HG02973 (cell line): Measurements from ENCODE around the gene PTGER4.
"Not testable (repeated sequence)": the region's sequence is repeated elsewhere in the genome, so short reads cannot be mapped to it uniquely, and the experiment has no call there.

Experiments used
- ATAC-seq: cut with Tn5 transposase; IDR thresholded peaks from one replicate; pipeline ENCODE4 v1.9.1; 2021; ENCODE audit warnings: moderate library complexity; ENCODE audit not compliant: unreplicated experiment

Gene PTGER4

DNA sequence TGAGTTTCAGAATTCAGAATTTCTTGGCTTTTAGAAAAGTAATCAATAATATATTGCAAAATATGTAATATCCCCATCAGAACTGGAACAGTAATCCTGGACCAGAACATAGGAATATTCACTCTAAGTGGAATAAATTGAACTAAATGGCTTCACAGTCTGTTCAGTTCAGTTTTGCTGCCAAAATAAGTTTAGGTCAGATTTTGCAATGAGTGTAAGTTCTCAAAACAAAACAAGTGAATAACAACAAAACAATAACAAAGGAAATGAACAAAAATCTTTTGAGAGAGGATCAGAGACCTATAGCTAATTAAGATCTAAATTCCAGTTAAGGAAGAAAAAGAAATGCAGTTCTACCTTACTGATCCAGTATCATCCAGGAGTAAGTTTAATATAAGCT is 9.3 kb downstream of the PTGER4 start:
- no peak for ATAC-seq

DNA sequence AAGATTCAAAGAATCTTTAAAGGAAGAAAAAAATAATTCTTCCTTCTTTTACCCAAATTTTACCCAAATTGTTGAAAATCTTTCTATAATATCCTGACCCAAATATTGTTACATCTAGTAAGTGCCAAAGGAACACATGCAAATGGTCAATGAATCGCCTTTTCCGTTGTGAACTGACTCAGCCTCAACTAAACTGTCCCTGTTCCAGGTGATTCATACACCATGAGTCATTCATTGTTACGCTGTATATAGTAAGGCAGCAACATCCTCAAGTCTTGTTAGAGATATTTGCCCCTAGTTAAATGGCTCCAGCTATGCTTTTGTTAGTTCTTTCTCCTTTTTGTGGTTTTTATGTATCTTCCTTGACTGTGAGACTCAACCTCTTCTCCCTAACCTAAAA is 9.7 kb downstream of the PTGER4 start:
- peak; percentile 65 for ATAC-seq

DNA sequence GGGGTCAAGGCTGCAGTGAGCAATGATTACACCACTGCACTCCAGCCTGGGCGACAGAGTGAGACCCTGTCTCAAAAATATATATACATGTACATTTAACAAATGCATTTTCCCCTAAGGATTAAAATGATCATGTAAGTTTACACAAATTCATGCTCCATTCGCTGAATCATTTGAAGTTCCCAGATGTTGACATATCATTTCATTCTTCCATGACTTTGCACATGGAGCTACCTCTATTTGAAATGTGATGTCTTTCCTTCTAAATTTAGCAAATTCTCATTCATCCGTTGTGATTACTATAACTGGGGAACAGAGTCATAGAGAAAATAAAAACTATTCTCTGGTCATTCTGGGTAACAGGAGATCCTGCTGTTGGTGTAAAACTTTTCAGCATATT is 10.6 kb downstream of the PTGER4 start:
- no peak for ATAC-seq

DNA sequence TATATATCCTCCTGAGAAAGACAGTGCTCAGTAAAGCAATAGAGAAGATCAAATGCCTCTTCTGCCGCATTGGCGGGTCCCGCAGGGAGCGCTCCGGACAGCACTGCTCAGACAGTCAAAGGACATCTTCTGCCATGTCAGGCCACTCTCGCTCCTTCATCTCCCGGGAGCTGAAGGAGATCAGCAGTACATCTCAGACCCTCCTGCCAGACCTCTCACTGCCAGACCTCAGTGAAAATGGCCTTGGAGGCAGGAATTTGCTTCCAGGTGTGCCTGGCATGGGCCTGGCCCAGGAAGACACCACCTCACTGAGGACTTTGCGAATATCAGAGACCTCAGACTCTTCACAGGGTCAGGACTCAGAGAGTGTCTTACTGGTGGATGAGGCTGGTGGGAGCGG is 12.2 kb downstream of the PTGER4 start:
- no peak for ATAC-seq

DNA sequence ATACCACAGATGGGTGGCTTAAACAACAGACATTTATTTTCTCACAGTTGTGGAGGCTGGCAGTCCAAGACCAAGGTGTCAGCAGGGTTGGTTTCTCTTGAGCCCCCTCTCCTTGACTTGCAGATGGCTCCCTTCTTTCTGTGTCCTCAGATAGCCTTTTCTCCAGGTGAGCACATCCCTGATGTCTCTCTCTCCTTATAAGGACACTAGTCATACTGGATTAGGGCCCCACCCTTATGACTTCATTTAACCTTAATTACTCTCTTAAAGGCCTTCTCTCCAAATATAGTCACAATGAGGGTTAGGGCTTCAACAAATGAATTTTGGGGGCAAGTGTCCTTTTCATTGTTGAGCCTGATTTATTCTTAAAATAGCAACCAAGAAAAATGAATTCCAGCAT is 14.7 kb downstream of the PTGER4 start:
- ATAC-seq: no peak

DNA sequence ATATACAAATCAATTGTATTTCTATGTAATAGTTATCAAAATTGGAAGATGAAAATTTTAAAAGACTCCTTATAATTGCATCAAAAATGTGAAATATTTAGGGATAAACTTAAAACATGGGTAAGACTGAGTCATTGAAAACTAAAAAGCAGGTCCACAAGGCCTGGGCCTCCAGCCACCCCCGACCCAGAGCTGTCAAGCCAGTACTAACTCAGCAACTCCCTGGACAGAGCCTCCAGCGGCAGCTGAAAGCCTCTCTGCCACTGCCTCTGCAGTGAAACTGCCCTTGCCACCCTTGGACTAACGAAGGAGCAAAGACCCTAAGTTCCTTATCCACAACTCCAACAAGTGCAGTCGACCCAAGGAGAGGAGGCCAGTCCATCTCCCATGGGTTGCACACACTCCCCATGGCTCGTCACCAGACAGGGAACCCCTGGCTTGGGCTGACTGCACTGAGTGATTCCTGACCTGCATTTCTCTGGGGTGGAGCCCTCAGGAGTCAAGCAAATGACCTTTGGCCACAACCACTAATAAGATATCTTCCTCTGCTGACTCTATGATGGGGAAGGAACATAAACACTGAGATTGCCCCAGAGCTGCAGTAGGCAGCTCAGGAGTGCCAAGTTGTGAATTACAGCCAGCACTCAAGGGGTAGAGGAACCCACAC is 20.5 kb downstream of the PTGER4 start:
- ATAC-seq: no peak

DNA sequence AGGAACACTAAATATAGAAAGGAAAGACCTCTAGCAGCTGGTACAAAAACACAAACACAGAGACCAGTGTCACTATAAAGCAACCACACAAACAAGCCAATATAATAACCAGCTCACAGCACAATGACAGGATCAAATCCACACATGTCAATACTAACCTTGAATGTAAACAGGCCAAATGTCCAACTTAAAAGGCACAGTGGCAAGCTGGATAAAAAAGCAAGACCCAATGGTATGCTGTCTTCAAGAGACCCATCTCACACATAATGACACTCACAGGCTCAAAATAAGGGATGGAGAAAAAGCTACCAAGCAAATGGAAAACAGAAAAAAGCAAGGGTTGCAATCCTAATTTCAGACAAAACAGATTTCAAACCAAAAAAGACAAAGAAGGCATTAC is 22.3 kb downstream of the PTGER4 start:
- not testable (repeated sequence) for ATAC-seq

DNA sequence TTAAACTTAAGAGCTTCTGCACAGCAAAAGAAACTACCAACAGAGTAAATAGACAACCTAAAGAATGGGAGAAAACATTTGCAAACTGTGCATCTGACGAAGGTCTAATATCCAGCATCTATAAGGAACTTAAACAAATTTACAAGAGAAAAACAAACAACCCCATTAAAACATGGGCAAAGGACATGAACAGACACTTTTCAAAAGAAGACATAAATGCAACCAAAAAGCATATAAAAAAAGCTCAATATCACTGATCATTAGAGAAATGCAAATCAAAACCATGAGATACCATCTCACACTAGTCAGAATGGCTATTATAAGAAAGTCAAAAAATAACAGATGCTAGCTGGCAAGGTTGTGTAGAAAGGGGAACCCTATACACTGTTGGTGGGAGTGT is 25.8 kb downstream of the PTGER4 start:
- ATAC-seq: not testable (repeated sequence)

DNA sequence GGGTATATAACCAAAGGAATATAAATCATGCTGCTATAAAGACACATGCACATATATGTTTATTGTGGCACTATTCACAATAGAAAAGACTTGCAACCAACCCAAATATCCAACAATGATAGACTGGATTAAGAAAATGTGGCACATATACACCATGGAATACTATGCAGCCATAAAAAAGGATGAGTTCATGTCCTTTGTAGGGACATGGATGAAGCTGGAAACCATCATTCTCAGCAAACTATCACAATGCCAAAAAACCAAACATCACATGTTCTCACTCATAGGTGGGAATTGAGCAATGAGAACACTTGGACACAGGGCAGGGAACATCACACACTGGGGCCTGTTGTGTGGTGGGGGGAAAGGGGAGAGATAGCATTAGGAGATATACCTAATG is 30.9 kb downstream of the PTGER4 start:
- not testable (repeated sequence) for ATAC-seq

DNA sequence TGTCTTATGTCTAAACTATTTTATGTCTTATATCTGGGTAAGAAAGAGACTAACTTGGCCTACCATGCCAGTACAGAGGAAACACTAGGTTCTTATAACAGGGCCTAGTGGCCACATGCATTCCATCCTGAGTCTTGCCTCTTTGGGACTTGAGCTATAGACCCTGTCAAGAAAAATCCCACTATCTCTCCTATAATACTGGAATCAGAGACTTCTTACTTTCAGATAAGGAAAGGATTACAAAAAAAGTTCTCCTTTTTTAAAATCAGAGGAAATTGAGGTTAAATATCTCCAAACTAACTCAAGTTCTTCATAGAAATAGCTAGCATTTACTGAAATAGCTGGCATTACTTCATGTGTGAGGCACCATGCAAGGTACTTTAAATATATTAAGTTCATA is 34.3 kb downstream of the PTGER4 start:
- ATAC-seq: no peak

DNA sequence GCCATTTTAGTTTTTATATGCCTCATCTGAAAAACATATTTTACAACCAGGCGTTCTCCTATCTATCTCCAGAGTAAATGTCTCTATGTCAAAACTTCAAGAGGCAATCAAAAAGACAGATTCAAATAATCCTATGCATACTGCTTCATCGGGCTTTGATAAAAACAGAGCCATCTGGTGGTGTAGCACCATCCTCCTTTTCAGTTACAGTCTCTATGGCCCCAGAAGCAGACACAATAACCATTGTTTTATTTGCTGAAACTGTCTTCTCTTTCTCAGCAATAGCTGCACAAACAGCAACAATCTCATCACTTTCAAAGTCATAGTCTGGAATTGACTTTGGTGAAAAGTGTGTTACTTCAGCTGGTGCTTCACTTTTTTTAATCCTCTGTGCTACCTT is 36.3 kb downstream of the PTGER4 start:
- no peak for ATAC-seq

DNA sequence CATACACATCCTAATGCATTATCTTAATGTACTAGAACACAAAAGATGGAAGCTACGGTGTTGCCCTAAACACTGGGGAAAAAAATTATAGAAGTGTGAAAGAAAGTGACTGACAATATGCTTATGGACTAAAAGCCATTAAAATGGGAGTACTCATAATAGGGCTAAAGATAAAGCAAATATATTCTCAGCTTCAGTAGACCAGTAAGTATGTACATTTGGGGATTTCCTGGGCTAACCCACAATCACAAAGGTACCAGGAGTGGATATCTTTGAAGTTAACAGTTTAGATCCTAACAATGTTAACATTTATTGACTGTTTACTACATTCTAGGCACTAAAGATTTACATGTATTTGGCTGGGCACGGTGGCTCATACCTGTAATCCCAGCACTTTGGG is 36.9 kb downstream of the PTGER4 start:
- no peak for ATAC-seq

DNA sequence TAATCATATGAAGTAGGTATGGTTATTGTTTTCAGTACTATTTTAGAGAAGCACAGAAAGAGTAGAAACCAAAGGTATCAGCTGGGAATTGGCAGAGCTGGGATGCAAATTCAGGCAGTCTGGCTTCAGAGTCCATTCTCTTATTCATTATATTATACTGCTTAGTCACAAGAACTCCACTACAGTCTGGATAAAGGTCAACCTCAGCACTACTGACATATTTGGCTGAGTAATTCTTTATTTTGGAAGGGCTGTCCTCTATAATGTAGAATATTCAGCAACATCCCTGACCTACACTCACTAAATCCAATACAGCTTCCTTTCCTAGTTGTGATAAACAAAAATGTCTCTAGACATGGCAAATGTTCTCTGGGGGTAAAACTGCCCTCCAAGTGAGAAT is 37.6 kb downstream of the PTGER4 start:
- no peak for ATAC-seq

DNA sequence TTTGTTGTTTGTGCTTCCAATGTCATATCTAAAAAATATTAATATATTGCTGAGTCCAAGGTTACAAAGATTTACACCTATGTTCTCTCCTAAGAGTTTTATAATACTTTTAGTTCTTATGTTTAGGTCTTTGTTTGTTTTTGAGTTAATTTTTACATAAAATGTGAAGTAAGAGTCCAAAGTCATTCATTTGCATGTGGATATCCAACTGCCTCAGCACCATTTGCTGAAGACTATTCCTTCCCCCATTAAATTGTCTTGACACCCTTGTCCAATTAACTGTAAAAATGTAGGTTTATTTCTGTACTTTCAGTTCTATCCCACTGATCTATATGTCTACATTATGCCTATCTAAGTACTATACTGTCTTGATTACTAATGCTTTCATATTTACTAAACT is 40.4 kb downstream of the PTGER4 start:
- ATAC-seq: no peak

DNA sequence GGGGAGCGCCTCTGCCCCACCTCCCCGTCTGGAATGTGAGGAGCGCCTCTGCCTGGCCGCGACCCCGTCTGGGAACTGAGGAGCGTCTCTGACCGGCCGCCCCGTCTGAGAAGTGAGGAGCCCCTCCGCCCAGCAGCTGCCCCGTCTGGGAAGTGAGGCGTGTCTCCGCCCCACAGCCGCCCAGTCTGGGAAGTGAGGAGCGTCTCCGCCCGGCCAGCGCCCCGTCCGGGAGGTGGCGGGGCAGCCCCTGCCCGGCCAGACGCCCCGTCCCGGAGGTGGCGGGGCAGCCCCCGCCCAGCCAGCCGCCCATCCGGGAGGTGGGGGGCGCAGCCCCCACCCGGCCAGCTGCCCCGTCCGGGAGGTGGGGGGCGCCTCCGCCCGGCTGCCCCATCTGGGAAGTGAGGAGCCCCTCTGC is 42.8 kb downstream of the PTGER4 start:
- not testable (repeated sequence) for ATAC-seq

DNA sequence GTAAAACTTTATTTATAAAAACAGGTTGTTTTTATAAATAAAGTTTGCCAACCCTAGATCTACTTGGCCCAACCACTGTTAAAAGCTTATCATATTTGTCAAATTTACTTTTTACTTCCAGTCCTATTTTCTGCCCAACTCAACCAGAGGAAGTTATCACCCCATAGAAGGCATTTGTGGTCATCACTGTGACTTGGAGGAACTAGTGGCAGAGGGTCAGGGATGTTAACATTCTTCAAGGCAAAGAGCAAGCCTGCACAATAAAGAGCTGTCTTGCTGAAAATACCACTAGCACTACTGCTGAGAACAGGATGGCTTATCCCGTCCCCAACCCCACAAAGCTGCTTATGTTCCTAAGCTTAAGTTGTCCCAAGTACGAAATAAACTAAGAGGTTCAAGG is 53.7 kb downstream of the PTGER4 start:
- no peak for ATAC-seq

DNA sequence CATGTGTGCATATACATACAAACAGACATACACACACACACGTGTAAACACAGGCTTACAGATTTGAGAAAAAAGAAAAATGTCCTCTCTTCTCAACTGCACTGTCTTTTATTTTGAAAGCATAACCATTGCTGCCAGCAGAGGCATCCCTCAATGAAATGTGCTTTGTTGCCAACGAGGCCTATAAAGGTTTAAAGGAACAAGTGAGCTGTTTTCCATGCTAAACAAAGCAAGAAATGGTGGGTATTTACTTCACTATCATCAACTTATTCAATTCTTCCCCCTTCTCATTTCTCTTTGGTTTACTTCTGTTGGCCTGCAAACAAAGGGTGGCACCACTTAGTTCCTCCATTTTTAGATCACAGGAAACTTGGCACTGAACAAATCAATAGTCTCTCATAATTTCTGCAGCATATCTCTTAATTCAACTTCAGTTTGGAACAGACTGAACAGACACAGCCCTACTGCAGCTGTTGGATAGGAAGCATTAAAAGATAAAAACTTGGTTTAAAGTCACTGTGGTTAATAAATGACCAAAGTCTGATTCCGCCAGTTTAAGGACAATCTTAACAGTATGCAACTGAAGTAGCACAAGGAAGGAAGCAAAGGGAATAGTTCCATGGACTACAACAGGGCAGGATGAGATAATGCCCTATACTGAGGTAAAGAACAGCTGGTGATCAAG is 54.3 kb downstream of the PTGER4 start:
- ATAC-seq: no peak

DNA sequence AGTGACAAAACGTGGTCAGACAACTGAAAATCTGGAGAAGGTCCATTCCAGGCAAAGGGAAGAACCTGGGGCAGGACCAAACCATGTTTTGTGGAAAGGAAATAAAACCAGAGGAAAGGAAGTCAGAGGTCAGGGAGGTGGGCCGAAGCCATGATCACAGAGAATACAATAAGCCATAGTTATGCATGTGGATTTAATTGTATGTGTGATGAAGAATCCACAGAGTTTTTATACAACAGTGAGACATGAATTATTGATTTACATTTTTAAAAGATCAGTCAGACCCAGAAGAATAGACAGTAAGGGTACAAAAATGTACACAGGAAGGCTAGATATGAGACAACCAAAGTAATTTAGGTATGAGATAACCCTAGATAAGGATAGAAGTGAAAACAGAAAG is 55.3 kb downstream of the PTGER4 start:
- no peak for ATAC-seq

DNA sequence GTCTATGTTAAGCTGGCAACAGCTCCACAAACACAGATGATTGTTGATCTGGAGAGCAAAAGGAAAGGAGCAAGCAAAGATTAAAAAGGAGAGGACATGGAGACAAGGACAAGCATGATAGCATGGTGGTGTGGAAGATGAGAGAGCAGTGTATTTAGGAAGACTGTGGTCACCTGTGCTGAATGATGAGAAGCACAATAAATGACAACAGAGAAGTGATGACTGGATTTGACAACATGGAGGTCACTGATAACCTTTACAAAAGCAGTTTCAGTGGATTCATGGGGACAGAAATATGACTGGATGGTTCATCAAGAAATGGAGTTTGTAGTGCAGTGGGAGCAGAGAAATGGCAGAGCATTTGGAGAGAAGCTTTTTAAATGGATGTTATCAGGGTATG is 55.9 kb downstream of the PTGER4 start:
- no peak for ATAC-seq

DNA sequence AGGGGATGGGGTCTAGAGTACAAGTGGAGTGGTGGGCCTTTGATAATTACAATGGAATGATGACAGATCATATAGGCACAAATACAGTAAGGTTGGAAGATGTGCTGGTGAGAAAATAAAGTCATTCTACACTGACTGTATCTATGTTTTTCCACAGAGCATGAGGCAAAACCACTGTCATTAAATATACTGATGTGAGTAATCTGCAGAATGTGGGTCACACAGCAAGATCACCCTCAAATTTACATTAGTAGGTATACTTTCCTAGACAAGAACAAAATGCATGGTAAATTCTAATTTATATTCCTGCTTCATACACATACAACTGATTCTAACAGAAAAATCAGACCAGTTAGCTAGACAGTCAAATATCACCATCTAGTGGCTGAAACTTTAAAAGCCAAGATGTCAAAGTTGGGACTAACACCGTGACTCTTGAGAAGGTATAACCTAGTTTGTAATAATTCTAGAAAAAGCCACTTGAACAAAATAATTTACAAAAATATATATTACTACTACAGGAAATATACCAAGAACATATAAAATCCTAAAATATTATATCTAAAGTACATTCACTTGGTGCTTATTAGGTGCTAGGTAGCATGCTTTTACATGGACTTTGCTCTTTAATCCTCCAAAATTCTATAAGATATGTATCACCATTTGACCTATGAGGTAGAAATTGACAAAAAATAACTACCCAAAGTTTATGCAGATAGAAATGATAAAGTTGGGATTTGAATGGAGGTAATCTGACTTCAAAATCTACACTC is 56.6 kb downstream of the PTGER4 start:
- ATAC-seq: no peak

DNA sequence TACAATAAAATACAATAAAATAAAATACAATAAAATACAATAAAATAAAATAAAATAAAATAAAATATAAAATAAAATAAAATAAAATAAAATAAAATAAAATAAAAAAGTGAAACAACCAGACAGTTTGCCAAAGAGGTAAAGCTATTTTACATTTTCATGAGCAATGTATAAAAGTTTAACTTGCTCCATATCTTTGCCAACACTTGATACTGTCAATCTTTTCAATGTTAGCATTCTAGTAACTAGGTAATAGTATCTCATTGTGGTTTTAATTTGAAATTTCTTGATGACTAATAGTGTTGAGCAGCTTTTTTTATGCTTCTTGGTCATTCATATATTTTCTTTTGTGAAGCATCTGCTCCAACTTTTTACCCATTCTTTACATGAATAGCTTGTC is 58.8 kb downstream of the PTGER4 start:
- ATAC-seq: no peak
